IPS DF 19.7 (cell line): Measurements from ENCODE around the gene CNPY3.
"Not testable (repeated sequence)": the region's sequence is repeated elsewhere in the genome, so short reads cannot be mapped to it uniquely, and the experiment has no call there.

Experiments used
- DNase-seq: peaks from one replicate; pipeline ENCODE4 v3.0.0-alpha.2; 2013; ENCODE audit warnings: low read depth, low spot score

The CNPY3 gene

GRCh38 chr6:42915732-42916131 is 13.5 kb upstream of the CNPY3 start, which contains the start of gene PTCRA:
TSS of gene PTCRA (plus strand) at chr6:42916053. CDS start at chr6:42916070, 17 bp downstream.
- no peak for DNase-seq

GRCh38 chr6:42916288-42916687 is 13.0 kb upstream of the CNPY3 start:
- DNase-seq: no peak

- no peak for DNase-seq
Observed at GRCh38 chr6:42921801-42922200, 7.5 kb upstream of the CNPY3 start.

GRCh38 chr6:42923666-42924065 is 5.6 kb upstream of the CNPY3 start:
- DNase-seq: no peak

- no peak for DNase-seq
Observed at GRCh38 chr6:42925248-42925857, 3.9 kb upstream of the CNPY3 start.

- DNase-seq: no peak
Observed at GRCh38 chr6:42929821-42930360, 611 bp downstream of the CNPY3 start.

- no peak for DNase-seq
Observed at GRCh38 chr6:42932412-42932811, 3.1 kb downstream of the CNPY3 start.

- no peak for DNase-seq
Observed at GRCh38 chr6:42933205-42933604, 3.9 kb downstream of the CNPY3 start.

- no peak for DNase-seq
Observed at GRCh38 chr6:42935322-42935721, 6.0 kb downstream of the CNPY3 start.

GRCh38 chr6:42936398-42936797 is 7.1 kb downstream of the CNPY3 start:
- DNase-seq: no peak

GRCh38 chr6:42937548-42938427 is 8.5 kb downstream of the CNPY3 start:
- no peak for DNase-seq

- DNase-seq: no peak
Observed at GRCh38 chr6:42938428-42938796, 9.1 kb downstream of the CNPY3 start.

GRCh38 chr6:42938987-42939809 is 9.9 kb downstream of the CNPY3 start:
- no peak for DNase-seq

GRCh38 chr6:42939810-42940167 is 10.5 kb downstream of the CNPY3 start:
- DNase-seq: no peak

GRCh38 chr6:42940493-42941045 is 11.3 kb downstream of the CNPY3 start:
- no peak for DNase-seq

GRCh38 chr6:42941356-42941755 is 12.1 kb downstream of the CNPY3 start:
- DNase-seq: not testable (repeated sequence)

GRCh38 chr6:42942444-42942843 is 13.2 kb downstream of the CNPY3 start:
- no peak for DNase-seq

GRCh38 chr6:42947950-42948349 is 18.7 kb downstream of the CNPY3 start:
- DNase-seq: no peak

GRCh38 chr6:42952389-42952788 is 23.1 kb downstream of the CNPY3 start:
- no peak for DNase-seq

- not testable (repeated sequence) for DNase-seq
Observed at GRCh38 chr6:42954405-42954804, 25.1 kb downstream of the CNPY3 start.

- no peak for DNase-seq
Observed at GRCh38 chr6:42958125-42958524, 28.8 kb downstream of the CNPY3 start.

GRCh38 chr6:42959917-42960242 is 30.6 kb downstream of the CNPY3 start:
- DNase-seq: no peak
